ENCODE measurements around the gene CAPN12.

The CAPN12 gene

DNA sequence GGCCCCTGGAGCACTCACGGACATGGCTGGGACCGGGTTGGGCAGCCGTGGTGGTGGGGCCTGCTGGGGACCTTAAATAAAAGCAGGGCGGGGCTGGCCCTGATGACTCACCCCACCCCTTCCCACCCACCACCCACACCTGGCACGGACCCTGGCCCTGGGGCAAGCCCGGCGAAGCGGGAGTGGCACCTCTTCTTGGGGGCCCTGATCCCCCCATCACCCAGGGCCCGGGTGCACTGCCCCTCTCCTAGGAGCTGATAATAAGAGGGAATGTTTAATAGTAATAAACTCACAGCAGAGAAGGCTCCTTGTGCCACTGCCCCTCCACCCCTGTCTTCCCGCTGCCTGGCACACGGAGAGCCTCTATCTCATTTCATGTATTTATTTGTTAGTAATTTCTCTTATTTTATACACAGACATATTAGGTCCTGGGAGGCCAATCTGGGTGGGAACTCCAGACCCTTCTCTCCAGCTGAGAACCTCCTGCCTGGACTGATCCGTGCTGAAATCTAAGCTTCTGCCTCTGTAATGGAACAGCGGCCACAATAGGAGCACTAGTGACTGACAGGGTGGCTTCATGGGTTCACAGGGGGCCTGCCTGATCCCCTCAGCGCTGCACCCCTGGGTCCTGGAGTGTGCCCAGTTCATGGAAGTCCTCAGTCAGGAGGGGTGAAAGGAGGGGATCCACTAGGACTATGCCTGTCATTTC is 29.3 kb upstream of the CAPN12 start, which contains the start of gene LGALS7:
TSS of gene LGALS7 (minus strand) at position 49 of the 709 bp plus-strand sequence. CDS start at position 24, 25 bp downstream.
- TF ChIP-seq GATA3 (IDR thresholded peaks at IDR 0.05; ENCODE audit: low read depth, low read length), result no peak
- no peak for TF ChIP-seq GATA2 (IDR thresholded peaks at IDR 0.05; ENCODE audit: low read depth, low read length)

DNA sequence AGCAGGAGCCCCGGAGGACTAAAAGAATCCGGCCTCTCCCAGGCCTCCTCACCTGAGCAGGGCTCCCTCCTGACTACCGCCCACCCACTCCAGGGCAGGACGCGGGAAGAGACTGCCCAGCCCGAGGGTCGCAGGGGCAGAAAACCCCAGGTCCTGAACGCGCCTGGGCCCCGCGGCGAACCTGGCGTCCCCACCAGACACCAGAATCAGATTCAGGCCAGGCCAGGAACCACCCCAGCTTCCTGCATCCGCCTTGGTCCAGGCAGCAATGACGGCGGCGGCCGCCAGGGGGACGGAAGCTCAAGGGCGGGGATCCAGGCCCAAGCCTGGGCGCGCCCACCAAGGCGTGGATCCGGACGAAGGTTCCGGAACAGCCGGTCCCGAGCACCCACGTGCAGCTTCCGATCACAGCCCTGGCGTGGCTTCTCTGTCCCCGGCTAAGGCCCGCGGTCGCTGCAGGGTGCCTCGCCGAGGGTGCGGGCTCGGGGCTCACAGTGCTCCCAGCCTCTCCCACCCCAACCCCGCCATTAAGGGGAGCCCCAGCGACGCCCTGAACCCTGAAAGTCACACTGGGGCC is 25.4 kb upstream of the CAPN12 start:
- no peak for TF ChIP-seq GATA3 (IDR thresholded peaks at IDR 0.05; ENCODE audit: low read depth, low read length)
- TF ChIP-seq GATA2 (IDR thresholded peaks at IDR 0.05; ENCODE audit: low read depth, low read length), result no peak

DNA sequence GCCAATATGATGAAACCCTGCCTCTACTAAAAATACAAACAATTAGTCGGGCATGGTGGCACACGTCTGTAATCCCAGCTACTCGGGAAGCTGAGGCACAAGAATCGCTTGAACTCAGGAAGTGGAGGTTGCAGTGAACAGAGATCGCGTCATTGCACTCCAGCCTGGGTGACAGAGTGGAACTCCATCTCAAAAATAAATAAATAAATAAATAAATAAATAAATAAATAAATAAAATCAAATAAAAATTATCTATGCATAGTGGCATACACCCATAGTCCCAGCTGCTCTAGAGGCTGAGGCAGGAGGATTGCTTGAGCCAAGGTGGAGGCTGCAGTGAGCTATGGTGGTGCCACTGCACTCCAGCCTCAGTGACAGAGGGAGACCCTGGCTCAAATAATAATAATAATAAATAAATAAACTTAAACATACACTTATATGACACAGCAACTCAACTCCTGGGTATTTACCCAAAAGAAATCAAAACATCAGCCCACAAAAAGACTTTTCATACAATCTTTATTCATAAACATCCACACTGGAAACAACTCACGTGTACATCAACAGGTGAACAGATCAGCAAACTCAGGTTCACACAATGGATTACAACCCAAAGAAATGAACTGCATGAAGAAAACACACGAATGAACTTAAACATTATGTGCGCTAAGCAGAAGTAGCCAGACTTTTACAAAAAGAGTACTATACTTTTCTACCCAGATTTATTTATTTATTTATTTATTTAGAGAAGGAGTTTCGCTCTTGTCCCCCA is 22.2 kb upstream of the CAPN12 start:
- no peak for TF ChIP-seq GATA3 (IDR thresholded peaks at IDR 0.05; ENCODE audit: low read depth, low read length)
- no peak for TF ChIP-seq GATA2 (IDR thresholded peaks at IDR 0.05; ENCODE audit: low read depth, low read length)

DNA sequence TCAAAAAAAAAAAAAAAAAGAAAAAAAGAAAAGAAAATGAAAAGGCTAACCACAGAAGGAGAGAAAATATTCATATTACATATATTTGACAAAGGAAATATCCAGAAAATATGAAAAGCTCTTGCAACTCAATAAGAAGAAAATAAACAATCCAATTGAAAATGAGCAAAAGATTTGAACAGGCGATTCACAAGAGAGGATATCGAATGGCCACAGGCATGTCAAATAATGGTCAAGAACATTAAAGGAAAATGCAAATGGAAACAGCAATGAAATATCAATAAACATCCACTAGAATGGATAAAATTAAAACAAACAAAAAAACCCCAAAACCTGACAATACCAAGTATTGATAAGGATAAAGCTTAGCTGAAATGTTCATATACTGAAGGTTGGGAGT is 20.9 kb upstream of the CAPN12 start:
- no peak for TF ChIP-seq GATA2 (IDR thresholded peaks at IDR 0.05; ENCODE audit: low read depth, low read length)

- TF ChIP-seq GATA3 (IDR thresholded peaks at IDR 0.05; ENCODE audit: low read depth, low read length) (no peak), GATA2 (IDR thresholded peaks at IDR 0.05; ENCODE audit: low read depth, low read length) (no peak)
Measured at GRCh38 chr19:38763795-38764220, 19.5 kb upstream of the CAPN12 start.

GRCh38 chr19:38759590-38760003 is 15.3 kb upstream of the CAPN12 start:
- TF ChIP-seq GATA3 (IDR thresholded peaks at IDR 0.05; ENCODE audit: low read depth, low read length), result no peak
- no peak for TF ChIP-seq GATA2 (IDR thresholded peaks at IDR 0.05; ENCODE audit: low read depth, low read length)

GRCh38 chr19:38745316-38745715 is 1.0 kb upstream of the CAPN12 start:
- no peak for TF ChIP-seq GATA2 (IDR thresholded peaks at IDR 0.05; ENCODE audit: low read depth, low read length)
- TF ChIP-seq GATA3 (IDR thresholded peaks at IDR 0.05; ENCODE audit: low read depth, low read length), result no peak

GRCh38 chr19:38744874-38745273 is 600 bp upstream of the CAPN12 start:
- TF ChIP-seq GATA3 (IDR thresholded peaks at IDR 0.05; ENCODE audit: low read depth, low read length) (no peak), GATA2 (IDR thresholded peaks at IDR 0.05; ENCODE audit: low read depth, low read length) (no peak)

DNA sequence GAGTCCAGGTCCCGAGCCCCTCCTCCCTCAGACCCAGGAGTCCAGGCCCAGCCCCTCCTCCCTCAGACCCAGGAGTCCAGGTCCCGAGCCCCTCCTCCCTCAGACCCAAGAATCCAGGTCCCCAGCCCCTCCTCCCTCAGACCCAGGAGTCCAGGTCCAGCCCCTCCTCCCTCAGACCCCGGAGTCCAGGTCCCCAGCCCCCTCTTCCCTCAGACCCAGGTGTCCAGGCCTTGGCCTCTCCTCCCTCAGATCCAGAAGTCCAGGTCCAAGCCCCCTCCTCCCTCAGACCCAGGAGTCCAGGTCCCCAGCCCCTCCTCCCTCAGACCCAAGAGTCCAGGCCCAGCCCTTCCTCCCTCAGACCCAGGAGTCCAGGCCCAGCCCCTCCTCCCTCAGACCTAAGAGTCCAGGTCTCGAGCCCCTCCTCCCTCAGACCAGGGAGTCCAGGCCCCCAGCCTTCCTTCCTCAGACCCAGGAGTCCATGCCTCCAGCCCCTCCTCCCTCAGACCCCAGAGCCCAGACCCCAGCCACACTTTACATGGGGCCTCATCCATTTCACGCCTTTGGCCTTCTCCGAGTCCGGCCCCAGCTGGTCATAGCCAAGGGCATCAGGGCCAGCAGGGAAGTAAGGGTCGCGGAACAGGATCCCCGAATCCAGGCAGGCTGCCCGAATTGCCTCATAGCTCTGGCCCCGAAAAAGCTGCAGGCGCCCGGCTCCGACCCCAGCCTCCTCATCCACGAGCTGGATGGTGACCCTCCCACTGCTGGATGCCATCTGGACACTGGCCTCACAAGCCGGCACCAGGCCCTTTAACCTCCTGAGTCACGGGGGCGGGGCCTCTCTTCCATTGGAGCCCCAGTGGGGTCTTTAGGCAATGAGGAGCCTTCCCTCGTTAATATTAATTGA is 628 bp downstream of the CAPN12 start:
- TF ChIP-seq GATA3 (IDR thresholded peaks at IDR 0.05; ENCODE audit: low read depth, low read length) (no peak), GATA2 (IDR thresholded peaks at IDR 0.05; ENCODE audit: low read depth, low read length) (no peak)

- TF ChIP-seq GATA2 (IDR thresholded peaks at IDR 0.05; ENCODE audit: low read depth, low read length) (no peak), GATA3 (IDR thresholded peaks at IDR 0.05; ENCODE audit: low read depth, low read length) (no peak)
Measured at GRCh38 chr19:38742906-38743305, 1.4 kb downstream of the CAPN12 start.

GRCh38 chr19:38742296-38742695 is 2.0 kb downstream of the CAPN12 start:
- TF ChIP-seq GATA3 (IDR thresholded peaks at IDR 0.05; ENCODE audit: low read depth, low read length) (no peak), GATA2 (IDR thresholded peaks at IDR 0.05; ENCODE audit: low read depth, low read length) (no peak)

GRCh38 chr19:38741670-38742069 is 2.6 kb downstream of the CAPN12 start:
- TF ChIP-seq GATA3 (IDR thresholded peaks at IDR 0.05; ENCODE audit: low read depth, low read length), result no peak
- no peak for TF ChIP-seq GATA2 (IDR thresholded peaks at IDR 0.05; ENCODE audit: low read depth, low read length)

- TF ChIP-seq GATA2 (IDR thresholded peaks at IDR 0.05; ENCODE audit: low read depth, low read length), result no peak
- no peak for TF ChIP-seq GATA3 (IDR thresholded peaks at IDR 0.05; ENCODE audit: low read depth, low read length)
Measured at GRCh38 chr19:38740932-38741331, 3.3 kb downstream of the CAPN12 start.

- TF ChIP-seq GATA3 (IDR thresholded peaks at IDR 0.05; ENCODE audit: low read depth, low read length), result no peak
- TF ChIP-seq GATA2 (IDR thresholded peaks at IDR 0.05; ENCODE audit: low read depth, low read length), result no peak
Measured at GRCh38 chr19:38740257-38740592, 4.0 kb downstream of the CAPN12 start.

All from SH-SY5Y (cell line).